HepG2 (cell line): ENCODE measurements around the gene SCYL1. TPM values are rescaled to one million over a fixed set of nuclear protein-coding genes. Genes with fewer than 3 reads are reported as not detected.
A peak's percentile ranks its signal among the peaks of the same experiment; 100 is the strongest.

Experiments used
- ATAC-seq: fragments of 200-7000 bp; cut with Tn5 transposase; 3 replicates; pipeline ENCODE4 v1.9.1; 2020; ENCODE audit warnings: mild to moderate bottlenecking, moderate library complexity
- BruUV-seq: library from RNA; stranded (reverse); fragments of 400-500 nt; replicated peaks from 2 replicates; lab custom pipeline; 2021; lab: Mats Ljungman, UMichigan
- CTCF ChIA-PET: fragments of 300-600 bp; formaldehyde crosslinking; extraction: SDS; loops from one replicate; lab custom pipeline; 2021; ENCODE audit warnings: low total read pairs, inconsistent platforms, low intra/inter-chr PET ratio; lab: Yijun Ruan, JAX
- POLR2A ChIA-PET: fragments of 350-600 bp; sonication (Branson Sonifier 250); formaldehyde crosslinking; loops from one replicate; lab custom pipeline; 2020; ENCODE audit warnings: antibody characterized with exemption, inconsistent platforms; lab: Yijun Ruan, JAX
- DNase-seq: peaks from one replicate; pipeline ENCODE4 v3.0.0-alpha.2; 2015; ENCODE audit warnings: low spot score
- FAIRE-seq: peaks from 3 replicates; lab custom pipeline; 2011; peaks lifted over from hg19 to GRCh38; lab: Jason Lieb, UNC
- H2AFZ ChIP-seq: one replicate; pipeline ENCODE4 v1.6.1; 2011; ENCODE audit warnings: low read length, inconsistent platforms
- H3K27ac ChIP-seq: fragments of 300-600 bp; 3 replicates; pipeline ENCODE4 v1.8.0; 2011; ENCODE audit warnings: mixed run types, mild to moderate bottlenecking, mixed read lengths, low read length, inconsistent platforms; ENCODE audit not compliant: insufficient read depth; ENCODE audit errors: extremely low read length
- H3K27me3 ChIP-seq, 2 experiments: fragments of 200-600 bp in 1 of 2; 2 replicates in 1 of 2; 3 replicates in 1 of 2; pipeline versions ENCODE4 v1.6.0 to v1.8.0; 2011; ENCODE audit warnings: low read length in 2 of 2, mild to moderate bottlenecking in 2 of 2, moderate library complexity in 2 of 2, inconsistent platforms in 1 of 2; ENCODE audit not compliant: insufficient read depth in 2 of 2, control insufficient read depth in 1 of 2
- H3K36me3 ChIP-seq, 2 experiments: fragments of 200-600 bp in 1 of 2; replicated peaks in 1 of 2; 2 replicates in 1 of 2; 3 replicates in 1 of 2; pipeline versions ENCODE4 v1.5.1 to v1.8.0; 2011; ENCODE audit warnings: low read length in 2 of 2, inconsistent platforms in 1 of 2; ENCODE audit not compliant: insufficient read depth in 2 of 2, control insufficient read depth in 1 of 2
- H3K4me1 ChIP-seq: 2 replicates; pipeline ENCODE4 v1.5.1; 2012; ENCODE audit warnings: low read length, inconsistent platforms; ENCODE audit not compliant: insufficient read depth
- H3K4me2 ChIP-seq: 2 replicates; pipeline ENCODE4 v1.6.0; 2011; ENCODE audit warnings: low read depth, low read length, inconsistent platforms
- H3K4me3 ChIP-seq, 3 experiments: fragments of 200-600 bp in 1 of 3; sonication (generic), shearing (Covaris generic) in 1 of 3; replicated peaks in 1 of 3; 2 replicates each; pipeline ENCODE4 v1.5.1; 2011 to 2016; ENCODE audit warnings: low read length in 3 of 3, inconsistent platforms in 2 of 3, low read depth in 2 of 3, mild to moderate bottlenecking in 2 of 3, control low read depth in 1 of 3, mixed read lengths in 1 of 3; ENCODE audit not compliant: insufficient read depth in 1 of 3
- H3K79me2 ChIP-seq: one replicate; pipeline ENCODE4 v1.6.1; 2011; ENCODE audit warnings: low read length, inconsistent platforms; ENCODE audit not compliant: insufficient read depth
- H3K9ac ChIP-seq: 2 replicates; pipeline ENCODE4 v1.6.0; 2011; ENCODE audit warnings: mild to moderate bottlenecking, low read depth, low read length, inconsistent platforms; ENCODE audit not compliant: insufficient read depth
- H3K9me3 ChIP-seq: 2 replicates; pipeline ENCODE4 v1.5.1; 2012; ENCODE audit warnings: mild to moderate bottlenecking, low read length
- H4K20me1 ChIP-seq: 2 replicates; pipeline ENCODE4 v1.6.0; 2011; ENCODE audit warnings: inconsistent platforms, mild to moderate bottlenecking, low read length, moderate library complexity; ENCODE audit not compliant: insufficient read depth
- ISL2 ChIP-seq: sonication (generic); formaldehyde crosslinking; IDR thresholded peaks from 2 replicates; pipeline ENCODE4 v1.5.0; 2020; ENCODE audit warnings: missing genetic modification reagents
- KDM5B ChIP-seq: sonication (generic); formaldehyde crosslinking; IDR thresholded peaks from 2 replicates; pipeline ENCODE4 v1.4.0; 2020; ENCODE audit warnings: missing genetic modification reagents, mild to moderate bottlenecking, borderline replicate concordance
- RBFOX2 ChIP-seq: fragments of 200-400 bp; formaldehyde crosslinking; IDR thresholded peaks from 2 replicates; pipeline ENCODE4 v1.6.1; 2017; ENCODE audit warnings: low read depth, mild to moderate bottlenecking, low read length
- SRSF1 ChIP-seq: fragments of 200-400 bp; formaldehyde crosslinking; optimal IDR thresholded peaks from 2 replicates; pipeline ENCODE3; 2017; ENCODE audit warnings: mild to moderate bottlenecking, low read depth, low read length, moderate library complexity
- WGBS: methylation state at CpG from one replicate; pipeline ENCODE4 v1.1.6; 2017; ENCODE audit warnings: low lambda C conversion rate; 5-methylcytosine and 5-hydroxymethylcytosine counted together
- in situ Hi-C: cut with HindIII; loops from 2 replicates; pipeline ENCODE4 v1.10.0; 2017; ENCODE audit warnings: low pct_unique_long_range_greater_than_20kb; ENCODE audit not compliant: extremely low pct_ligation_motif_present
- intact Hi-C: fragments of 100-400 bp; cut with micrococcal nuclease; formaldehyde crosslinking; loops from one replicate; pipeline ENCODE4 v1.10.0; 2022; ENCODE audit not compliant: unreplicated experiment
- polyA plus RNA-seq, 8 experiments: library from polyadenylated mRNA; depleted of rRNA in 3 of 8; stranded (reverse) in 7 of 8; unstranded in 1 of 8; fragments of >200 nt; fragmentation: Illumina TruSeq in 4 of 8; extraction: Trizol in 4 of 8; gene quantifications; 2 replicates each; pipeline versions ENCODE4 v1.2.1 to v1.2.3, GENCODE V29; 2011 to 2016; ENCODE audit warnings: low read depth in 4 of 8, missing spikeins in 1 of 8, mixed read lengths in 1 of 8; ENCODE audit not compliant: insufficient read depth in 1 of 8
- total RNA-seq, 5 experiments: library from RNA; depleted of rRNA; stranded (reverse); fragments of >200 nt; fragmentation: Illumina TruSeq; extraction: Trizol; gene quantifications; 2 replicates each; pipeline ENCODE4 v1.2.3, GENCODE V29; 2016; ENCODE audit warnings: low read depth in 1 of 5
- TF ChIP-seq, protein P1 (sequence below): sonication (generic); formaldehyde crosslinking; conservative IDR thresholded peaks from 2 replicates; pipeline ENCODE4 v1.8.0; 2022; ENCODE audit warnings: low read depth, missing genetic modification reagents
- TF ChIP-seq, protein P2 (sequence below): sonication (generic); formaldehyde crosslinking; IDR thresholded peaks from 2 replicates; pipeline ENCODE4 v1.4.0; 2020; ENCODE audit warnings: mild to moderate bottlenecking, missing genetic modification reagents

The SCYL1 gene
- total and polyA plus RNA-seq, 2 of the 13 experiments (the other 11 are each of a cell fraction or from before 2014, with no cell fraction given) = 65.9 to 103 TPM

DNA sequence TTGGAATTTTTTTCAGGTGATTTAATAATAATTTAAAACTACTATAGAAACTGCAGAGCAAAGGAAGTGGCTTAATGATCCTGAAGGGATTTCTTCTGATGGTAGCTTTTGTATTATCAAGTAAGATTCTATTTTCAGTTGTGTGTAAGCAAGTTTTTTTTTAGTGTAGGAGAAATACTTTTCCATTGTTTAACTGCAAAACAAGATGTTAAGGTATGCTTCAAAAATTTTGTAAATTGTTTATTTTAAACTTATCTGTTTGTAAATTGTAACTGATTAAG is 22.7 kb upstream of the SCYL1 start:
- intact Hi-C loops = loop anchor here (2.0 kb wide), 1 partner anchor 79 kb away; the partner anchor contains the start of gene NEAT1
- BruUV-seq = no TSS peak
- H3K4me2 ChIP-seq = peak overlapping the region; percentile 78
- H4K20me1 ChIP-seq = peaks cover 72% of the 10 kb centered on the region
- ChIA-PET CTCF (no interaction called here), POLR2A (interaction anchor here (1.0 to 27.3 kb wide), 9 partner anchors 14 to 227 kb away, joined by 3 to 1590 read pairs (median 8); partner anchors contain the start of genes FRMD8, NEAT1 and SLC25A45)
- no peak for DNase-seq
- in situ Hi-C loops = loop anchor here (10.0 kb wide), 1 partner anchor 47 kb away; no protein-coding TSS in a partner anchor
- no peak for ATAC-seq
- no peaks in the 10 kb centered on the region for H3K9me3 ChIP-seq
- H2AFZ ChIP-seq = no peak overlapping the region
- no peak for FAIRE-seq
- H3K79me2 ChIP-seq = peaks cover 82% of the 10 kb centered on the region
- H3K4me3 ChIP-seq = peak overlapping the region; percentile 85 to 93 (median 89)
- H3K4me1 ChIP-seq = peaks cover 38% of the 10 kb centered on the region
- H3K27me3 ChIP-seq = no peaks in the 10 kb centered on the region; a peak in 2 of 5 replicates
- TF ChIP-seq, protein P1, sequence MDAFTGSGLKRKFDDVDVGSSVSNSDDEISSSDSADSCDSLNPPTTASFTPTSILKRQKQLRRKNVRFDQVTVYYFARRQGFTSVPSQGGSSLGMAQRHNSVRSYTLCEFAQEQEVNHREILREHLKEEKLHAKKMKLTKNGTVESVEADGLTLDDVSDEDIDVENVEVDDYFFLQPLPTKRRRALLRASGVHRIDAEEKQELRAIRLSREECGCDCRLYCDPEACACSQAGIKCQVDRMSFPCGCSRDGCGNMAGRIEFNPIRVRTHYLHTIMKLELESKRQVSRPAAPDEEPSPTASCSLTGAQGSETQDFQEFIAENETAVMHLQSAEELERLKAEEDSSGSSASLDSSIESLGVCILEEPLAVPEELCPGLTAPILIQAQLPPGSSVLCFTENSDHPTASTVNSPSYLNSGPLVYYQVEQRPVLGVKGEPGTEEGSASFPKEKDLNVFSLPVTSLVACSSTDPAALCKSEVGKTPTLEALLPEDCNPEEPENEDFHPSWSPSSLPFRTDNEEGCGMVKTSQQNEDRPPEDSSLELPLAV (CRISPR knock-in tag) = no peak
- TF ChIP-seq ISL2 (no peak), RBFOX2 (peak; percentile 9; the same call in 1 of the 2 replicates)
- H3K36me3 ChIP-seq = peaks cover 6 to 40% of the 10 kb centered on the region in 2 experiments
- H3K9ac ChIP-seq = peak overlapping the region; percentile 99
- peak overlapping the region; percentile 100 for H3K27ac ChIP-seq

DNA sequence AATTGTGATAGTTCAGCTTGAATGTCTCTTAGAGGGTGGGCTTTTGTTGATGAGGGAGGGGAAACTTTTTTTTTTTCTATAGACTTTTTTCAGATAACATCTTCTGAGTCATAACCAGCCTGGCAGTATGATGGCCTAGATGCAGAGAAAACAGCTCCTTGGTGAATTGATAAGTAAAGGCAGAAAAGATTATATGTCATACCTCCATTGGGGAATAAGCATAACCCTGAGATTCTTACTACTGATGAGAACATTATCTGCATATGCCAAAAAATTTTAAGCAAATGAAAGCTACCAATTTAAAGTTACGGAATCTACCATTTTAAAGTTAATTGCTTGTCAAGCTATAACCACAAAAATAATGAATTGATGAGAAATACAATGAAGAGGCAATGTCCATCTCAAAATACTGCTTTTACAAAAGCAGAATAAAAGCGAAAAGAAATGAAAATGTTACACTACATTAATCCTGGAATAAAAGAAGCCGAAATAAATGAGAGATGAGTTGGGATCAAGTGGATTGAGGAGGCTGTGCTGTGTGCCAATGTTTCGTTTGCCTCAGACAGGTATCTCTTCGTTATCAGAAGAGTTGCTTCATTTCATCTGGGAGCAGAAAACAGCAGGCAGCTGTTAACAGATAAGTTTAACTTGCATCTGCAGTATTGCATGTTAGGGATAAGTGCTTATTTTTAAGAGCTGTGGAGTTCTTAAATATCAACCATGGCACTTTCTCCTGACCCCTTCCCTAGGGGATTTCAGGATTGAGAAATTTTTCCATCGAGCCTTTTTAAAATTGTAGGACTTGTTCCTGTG is 22.1 kb upstream of the SCYL1 start:
- WGBS = 6% methylated on average over 6 of the region's 6 CpGs
- peaks cover 76% of the 10 kb centered on the region for H4K20me1 ChIP-seq
- peaks cover 6 to 40% of the 10 kb centered on the region in 2 experiments for H3K36me3 ChIP-seq
- TF ChIP-seq, protein P2, sequence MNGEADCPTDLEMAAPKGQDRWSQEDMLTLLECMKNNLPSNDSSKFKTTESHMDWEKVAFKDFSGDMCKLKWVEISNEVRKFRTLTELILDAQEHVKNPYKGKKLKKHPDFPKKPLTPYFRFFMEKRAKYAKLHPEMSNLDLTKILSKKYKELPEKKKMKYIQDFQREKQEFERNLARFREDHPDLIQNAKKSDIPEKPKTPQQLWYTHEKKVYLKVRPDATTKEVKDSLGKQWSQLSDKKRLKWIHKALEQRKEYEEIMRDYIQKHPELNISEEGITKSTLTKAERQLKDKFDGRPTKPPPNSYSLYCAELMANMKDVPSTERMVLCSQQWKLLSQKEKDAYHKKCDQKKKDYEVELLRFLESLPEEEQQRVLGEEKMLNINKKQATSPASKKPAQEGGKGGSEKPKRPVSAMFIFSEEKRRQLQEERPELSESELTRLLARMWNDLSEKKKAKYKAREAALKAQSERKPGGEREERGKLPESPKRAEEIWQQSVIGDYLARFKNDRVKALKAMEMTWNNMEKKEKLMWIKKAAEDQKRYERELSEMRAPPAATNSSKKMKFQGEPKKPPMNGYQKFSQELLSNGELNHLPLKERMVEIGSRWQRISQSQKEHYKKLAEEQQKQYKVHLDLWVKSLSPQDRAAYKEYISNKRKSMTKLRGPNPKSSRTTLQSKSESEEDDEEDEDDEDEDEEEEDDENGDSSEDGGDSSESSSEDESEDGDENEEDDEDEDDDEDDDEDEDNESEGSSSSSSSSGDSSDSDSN (CRISPR knock-in tag) = no peak
- TF ChIP-seq SRSF1 = no peak
- no peak for TF ChIP-seq KDM5B (CRISPR knock-in tag)

More for the DNA sequence above, 22.1 kb upstream of the SCYL1 start:
- no peak for FAIRE-seq
- peak overlapping the region; percentile 5 for H3K27ac ChIP-seq
- peaks cover 80% of the 10 kb centered on the region for H3K79me2 ChIP-seq
- ChIA-PET CTCF (interaction anchor here (0.7 kb wide), 1 partner anchor 34 kb away, joined by 3 read pairs; no protein-coding TSS in a partner anchor), POLR2A (interaction anchor here (1.0 to 27.3 kb wide), 9 partner anchors 12 to 169 kb away, joined by 3 to 1590 read pairs (median 8); partner anchors contain the start of genes FRMD8, NEAT1 and SLC25A45)
- intact Hi-C loops = loop anchor here (2.0 kb wide), 1 partner anchor 80 kb away; the partner anchor contains the start of gene NEAT1
- H3K9ac ChIP-seq = peak overlapping the region; percentile 99
- ATAC-seq = no peak
- H3K4me1 ChIP-seq = peaks cover 43% of the 10 kb centered on the region
- no peak for DNase-seq
- in situ Hi-C loops = loop anchor here (10.0 kb wide), 1 partner anchor 48 kb away; no protein-coding TSS in a partner anchor
- peak overlapping the region; percentile 85 to 93 (median 89) for H3K4me3 ChIP-seq
- no peak overlapping the region for H2AFZ ChIP-seq
- no peaks in the 10 kb centered on the region; a peak in 2 of 5 replicates for H3K27me3 ChIP-seq
- peak overlapping the region; percentile 78 for H3K4me2 ChIP-seq
- no peaks in the 10 kb centered on the region for H3K9me3 ChIP-seq
- no TSS peak for BruUV-seq
